Measurements from ENCODE around the gene FPR3.
"Not testable (repeated sequence)": the region's sequence is repeated elsewhere in the genome, so short reads cannot be mapped to it uniquely, and the experiment has no call there.

FPR3 gene

GRCh38 chr19:51784109-51784785 is 10.7 kb upstream of the FPR3 start:
- no peak for DNase-seq (ENCODE audit: low read depth)

- DNase-seq (ENCODE audit: low read depth), result peak; percentile 16
Observed at GRCh38 chr19:51784922-51785690, 9.9 kb upstream of the FPR3 start.

GRCh38 chr19:51786646-51787494 is 8.1 kb upstream of the FPR3 start:
- no peak for DNase-seq (ENCODE audit: low read depth)

- no peak for DNase-seq (ENCODE audit: low read depth)
Observed at GRCh38 chr19:51788029-51788428, 6.9 kb upstream of the FPR3 start.

DNA sequence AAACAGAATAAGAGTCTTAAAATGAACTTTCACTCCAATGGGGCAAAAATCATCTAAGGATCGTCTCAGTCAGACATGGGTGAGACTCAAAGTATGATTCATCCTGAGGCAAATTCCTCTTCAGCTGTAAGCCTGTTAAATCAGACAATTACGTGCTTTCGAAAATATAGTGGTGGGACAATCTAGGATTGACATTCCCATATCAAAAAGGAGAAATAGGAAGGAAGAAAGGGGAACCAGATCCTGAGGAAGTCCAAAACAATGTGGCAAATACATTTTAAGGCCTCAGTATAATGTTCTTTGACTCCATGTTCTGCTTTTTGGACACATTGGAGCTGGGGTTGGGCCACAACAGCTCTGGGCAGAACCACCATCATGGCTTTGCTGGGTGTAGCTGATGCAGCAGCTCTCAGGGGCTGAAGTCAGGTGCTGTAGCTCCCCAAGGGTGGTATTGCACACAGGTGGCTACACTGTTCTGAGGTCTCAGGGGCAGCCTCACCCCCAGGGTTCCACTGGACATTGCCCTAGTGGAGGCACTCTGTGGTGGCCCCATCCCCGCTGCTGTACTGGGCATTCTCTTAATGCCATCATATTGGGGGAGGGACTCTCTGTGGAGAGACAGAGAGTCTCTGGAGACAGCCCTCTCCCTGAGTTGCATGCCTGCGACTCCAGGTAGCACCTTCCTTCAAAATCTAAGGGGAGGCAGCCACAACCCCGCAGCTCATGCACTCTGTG is 5.7 kb upstream of the FPR3 start:
- DNase-seq (ENCODE audit: low read depth), result no peak

- no peak for DNase-seq (ENCODE audit: low read depth)
Observed at GRCh38 chr19:51792932-51793331, 2.0 kb upstream of the FPR3 start.

GRCh38 chr19:51793994-51794393 is 963 bp upstream of the FPR3 start:
- DNase-seq (ENCODE audit: low read depth), result no peak

DNA sequence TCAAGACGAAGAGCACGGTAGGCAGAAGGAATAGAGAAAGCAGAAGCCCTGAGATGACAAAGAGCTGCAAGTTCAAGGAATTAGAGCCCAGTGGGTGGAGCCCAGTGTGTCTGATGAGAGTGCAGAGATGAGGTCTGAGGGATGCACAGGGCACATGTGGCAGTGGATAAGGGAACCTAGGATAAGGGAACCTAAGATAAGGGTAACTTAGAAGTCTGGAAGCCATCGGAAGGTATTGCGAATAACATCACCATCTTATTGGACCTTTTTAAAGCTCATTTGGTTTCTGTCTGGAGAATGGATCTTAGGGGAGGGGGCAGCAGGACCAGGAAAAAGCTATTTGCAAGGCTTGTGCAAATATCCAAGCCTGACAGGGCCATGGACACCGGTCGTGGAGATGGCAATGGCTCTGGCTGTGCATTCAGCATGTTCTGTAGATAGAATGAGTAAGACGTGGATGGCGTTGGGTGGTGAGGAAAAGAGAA is 1.3 kb downstream of the FPR3 start:
- no peak for DNase-seq (ENCODE audit: low read depth)

GRCh38 chr19:51797480-51797879 is 2.5 kb downstream of the FPR3 start:
- no peak for DNase-seq (ENCODE audit: low read depth)

GRCh38 chr19:51798062-51798461 is 3.1 kb downstream of the FPR3 start:
- no peak for DNase-seq (ENCODE audit: low read depth)

- no peak for DNase-seq (ENCODE audit: low read depth)
Observed at GRCh38 chr19:51799034-51799773, 4.2 kb downstream of the FPR3 start.

GRCh38 chr19:51799774-51800472 is 5.0 kb downstream of the FPR3 start:
- DNase-seq (ENCODE audit: low read depth), result no peak

- DNase-seq (ENCODE audit: low read depth), result no peak
Observed at GRCh38 chr19:51800473-51801244, 5.7 kb downstream of the FPR3 start.

- no peak for DNase-seq (ENCODE audit: low read depth)
Observed at GRCh38 chr19:51802775-51803174, 7.8 kb downstream of the FPR3 start.

GRCh38 chr19:51803519-51803918 is 8.6 kb downstream of the FPR3 start:
- no peak for DNase-seq (ENCODE audit: low read depth)

DNA sequence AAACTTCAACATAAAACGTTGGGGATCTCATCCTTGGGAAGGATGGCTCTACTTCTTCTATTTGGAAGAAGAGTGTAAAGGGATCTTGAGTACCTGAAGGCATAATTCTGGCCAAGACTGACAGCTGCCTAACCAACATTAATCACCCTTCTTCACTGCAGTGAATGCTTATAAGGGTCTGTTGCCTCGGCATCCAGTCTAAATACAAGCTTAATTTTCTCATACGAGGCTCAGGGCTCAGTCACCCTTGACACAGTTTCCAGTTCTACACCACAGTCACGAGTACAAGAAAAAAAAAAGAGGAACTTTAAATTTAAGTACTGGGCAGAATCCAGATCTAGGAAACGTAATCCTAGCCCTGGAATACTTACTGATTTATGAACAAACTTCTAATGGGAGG is 9.0 kb downstream of the FPR3 start:
- no peak for DNase-seq (ENCODE audit: low read depth)

DNA sequence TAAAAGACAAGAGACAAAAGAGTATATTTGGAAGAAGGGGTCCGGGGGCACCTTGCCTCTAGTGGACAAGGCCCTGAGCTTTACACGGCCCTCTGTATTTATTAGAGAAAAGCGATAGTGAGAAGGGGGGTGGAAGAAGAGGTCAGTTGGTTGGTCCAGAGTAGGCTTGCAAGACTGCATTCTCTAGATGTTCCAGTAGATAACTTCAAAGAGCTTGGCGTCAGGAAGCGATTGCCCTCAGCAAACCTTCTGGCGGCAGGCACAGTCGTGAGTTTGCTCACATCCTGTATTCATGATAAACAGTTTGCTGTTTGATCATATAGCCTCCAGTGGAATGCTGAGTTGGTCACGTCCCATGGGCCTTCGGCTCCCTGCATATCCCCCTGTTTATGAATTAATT is 9.8 kb downstream of the FPR3 start:
- not testable (repeated sequence) for DNase-seq (ENCODE audit: low read depth)

DNA sequence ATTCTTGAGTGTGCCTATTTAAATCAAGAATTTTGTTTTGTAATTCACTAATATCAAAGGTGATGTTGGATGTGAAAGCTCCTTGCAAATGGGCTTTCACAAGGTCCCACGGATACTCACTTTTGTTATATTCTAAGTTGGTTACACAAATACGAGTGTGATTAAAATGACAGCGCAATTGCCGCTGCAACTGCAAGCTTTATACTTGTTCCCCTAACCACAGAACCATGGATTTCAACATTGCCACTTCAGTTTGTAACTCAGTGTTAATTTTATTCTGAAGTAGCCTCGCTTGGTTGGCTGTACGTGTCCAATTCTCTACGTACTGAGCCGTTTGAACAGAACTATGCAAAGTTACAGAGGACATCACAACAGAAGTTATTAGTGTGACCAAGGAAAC is 10.4 kb downstream of the FPR3 start:
- not testable (repeated sequence) for DNase-seq (ENCODE audit: low read depth)

- not testable (repeated sequence) for DNase-seq (ENCODE audit: low read depth)
Observed at GRCh38 chr19:51806571-51806970, 11.6 kb downstream of the FPR3 start.

Measured in stimulated activated CD4-positive, alpha-beta T cell treated with anti-CD3 and anti-CD28 coated beads, Interleukin-2, amount 100 ng/mL, for 4 hours (primary cell).